ENCODE data around the gene ADH7.
"Not testable (repeated sequence)": the region's sequence is repeated elsewhere in the genome, so short reads cannot be mapped to it uniquely, and the experiment has no call there.

ADH7 gene

GRCh38 chr4:99377341-99377740 is 57.8 kb downstream of the ADH7 start:
- not testable (repeated sequence) for ATAC-seq

- ATAC-seq = not testable (repeated sequence)
These were observed 62.7 kb downstream of the ADH7 start for GRCh38 chr4:99372464-99372863.

- ATAC-seq = not testable (repeated sequence)
These were observed 67.3 kb downstream of the ADH7 start for GRCh38 chr4:99367817-99368216.

GRCh38 chr4:99366491-99366890 is 68.7 kb downstream of the ADH7 start:
- no peak for ATAC-seq

GRCh38 chr4:99362768-99363167 is 72.4 kb downstream of the ADH7 start:
- ATAC-seq = no peak
